HG02798 (cell line): Measurements from ENCODE around the gene SORCS1.

Experiments used
- ATAC-seq: cut with Tn5 transposase; IDR thresholded peaks from one replicate; pipeline ENCODE4 v1.9.1; 2021; ENCODE audit warnings: mild to moderate bottlenecking; ENCODE audit not compliant: unreplicated experiment, poor library complexity

The SORCS1 gene

GRCh38 chr10:107118866-107119265 lies 45.6 kb downstream of the SORCS1 start:
- ATAC-seq, result peak; percentile 57

GRCh38 chr10:107104026-107104652 lies 60.4 kb downstream of the SORCS1 start:
- ATAC-seq, result no peak

- ATAC-seq, result no peak
Measured at GRCh38 chr10:107103174-107104025, 61.1 kb downstream of the SORCS1 start.

GRCh38 chr10:107098326-107098725 lies 66.2 kb downstream of the SORCS1 start:
- ATAC-seq, result no peak

- no peak for ATAC-seq
Measured at GRCh38 chr10:107094824-107095522, 69.5 kb downstream of the SORCS1 start.

GRCh38 chr10:107092321-107092720 lies 72.2 kb downstream of the SORCS1 start:
- ATAC-seq, result no peak

GRCh38 chr10:107091126-107091525 lies 73.4 kb downstream of the SORCS1 start:
- ATAC-seq, result no peak

GRCh38 chr10:107085665-107086525 lies 78.6 kb downstream of the SORCS1 start:
- no peak for ATAC-seq

- no peak for ATAC-seq
Measured at GRCh38 chr10:107083388-107084009, 81.0 kb downstream of the SORCS1 start.

GRCh38 chr10:107081644-107082043 lies 82.9 kb downstream of the SORCS1 start:
- no peak for ATAC-seq

GRCh38 chr10:107075117-107075516 lies 89.4 kb downstream of the SORCS1 start:
- no peak for ATAC-seq

GRCh38 chr10:107072786-107073185 lies 91.7 kb downstream of the SORCS1 start:
- no peak for ATAC-seq

- no peak for ATAC-seq
Measured at GRCh38 chr10:107072028-107072427, 92.5 kb downstream of the SORCS1 start.

GRCh38 chr10:107071301-107071700 lies 93.2 kb downstream of the SORCS1 start:
- no peak for ATAC-seq

- ATAC-seq, result no peak
Measured at GRCh38 chr10:107067843-107068242, 96.7 kb downstream of the SORCS1 start.

GRCh38 chr10:107064075-107064474 lies 100.4 kb downstream of the SORCS1 start:
- no peak for ATAC-seq

- no peak for ATAC-seq
Measured at GRCh38 chr10:107059872-107060271, 104.6 kb downstream of the SORCS1 start.

- ATAC-seq, result no peak
Measured at GRCh38 chr10:107059068-107059804, 105.3 kb downstream of the SORCS1 start.

GRCh38 chr10:107058331-107058730 lies 106.2 kb downstream of the SORCS1 start:
- ATAC-seq, result no peak
